22Rv1 (cell line): ENCODE results near the gene MIOS.

Source experiments
- CTCF ChIP-seq: fragments of 450-650 bp; IDR thresholded peaks from 2 replicates; pipeline ENCODE4 v1.5.1; 2017; ENCODE audit warnings: mild to moderate bottlenecking
- ZFX ChIP-seq: fragments of 450-650 bp; IDR thresholded peaks from 2 replicates; pipeline ENCODE4 v1.6.1; 2017; ENCODE audit warnings: antibody characterized with exemption, borderline replicate concordance

- TF ChIP-seq CTCF (no peak), ZFX (no peak)
These were observed 15.0 kb downstream of the MIOS start for GRCh38 chr7:7581531-7582179.
